ENCODE results near the gene HRG.

Gene HRG

DNA sequence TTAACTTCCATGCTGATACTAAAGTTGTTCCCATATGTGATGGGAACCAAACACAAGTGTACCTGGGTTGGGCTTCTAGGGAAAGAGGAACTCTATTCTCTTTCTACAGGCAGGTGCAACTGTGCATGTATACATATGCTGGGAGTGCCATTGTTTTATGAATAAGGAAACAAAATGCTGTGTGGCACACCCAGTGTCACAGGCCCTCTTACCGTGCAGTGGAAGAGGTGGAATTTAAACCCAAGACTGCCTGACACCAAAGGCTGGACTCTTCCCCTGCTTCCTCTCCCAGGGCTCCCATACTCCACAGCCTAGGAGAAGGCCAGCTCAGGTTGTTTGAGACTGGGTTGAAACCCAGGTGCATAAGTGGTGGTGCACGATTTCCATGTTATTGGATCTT lies 27.6 kb upstream of the HRG start:
- no peak for DNase-seq (ENCODE audit: low read depth in 1 of 2, low spot score in 1 of 2)

DNA sequence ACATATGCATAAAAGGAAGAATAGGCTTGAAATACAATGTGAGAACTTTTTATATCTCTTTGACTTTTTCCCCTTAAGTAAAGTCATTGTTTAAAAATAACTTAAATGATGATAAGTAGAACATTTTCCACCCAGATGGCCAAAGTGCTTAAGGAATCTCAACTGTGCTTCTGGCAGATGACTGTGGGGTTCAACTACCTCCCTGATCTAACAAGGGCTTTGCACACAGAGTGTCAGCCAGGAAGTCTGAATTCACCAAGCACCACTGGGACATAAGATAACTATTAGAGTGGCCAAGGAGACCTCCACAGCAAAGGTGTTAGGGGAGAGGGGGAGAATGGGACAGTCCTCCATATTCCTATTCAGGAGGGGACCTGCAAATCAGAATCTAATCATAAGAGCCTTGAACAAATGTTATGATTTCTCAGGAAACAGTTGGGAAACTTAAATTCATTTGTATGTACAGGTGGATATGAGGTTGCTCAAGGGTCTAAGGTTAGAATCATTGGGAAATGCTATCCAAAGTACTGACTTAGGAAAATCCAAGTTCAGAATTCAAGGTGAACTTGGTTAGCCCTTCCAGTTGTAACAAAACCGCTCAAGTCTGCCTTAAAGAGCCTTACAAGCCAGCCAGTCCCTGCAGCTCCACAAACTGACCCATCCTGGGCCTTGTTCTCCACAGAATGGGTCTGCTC lies 25.9 kb upstream of the HRG start, which contains the start of gene FETUB:
Gene FETUB (plus strand): TSS at position 622 of the 695 bp plus-strand sequence. CDS start 62 bp downstream, at position 684.
- DNase-seq (ENCODE audit: low read depth in 1 of 2, low spot score in 1 of 2), result no peak

DNA sequence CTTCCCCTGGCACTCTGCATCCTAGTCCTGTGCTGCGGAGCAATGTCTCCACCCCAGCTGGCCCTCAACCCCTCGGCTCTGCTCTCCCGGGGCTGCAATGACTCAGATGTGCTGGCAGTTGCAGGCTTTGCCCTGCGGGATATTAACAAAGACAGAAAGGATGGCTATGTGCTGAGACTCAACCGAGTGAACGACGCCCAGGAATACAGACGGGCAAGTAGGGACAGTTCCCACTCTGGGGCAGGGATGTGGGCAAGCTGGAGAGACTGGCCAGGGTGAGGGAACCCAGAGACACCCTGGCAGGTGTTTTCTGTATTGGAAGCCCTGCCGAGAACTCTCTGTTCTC lies 25.4 kb upstream of the HRG start:
- no peak for DNase-seq (ENCODE audit: low read depth in 1 of 2, low spot score in 1 of 2)

DNA sequence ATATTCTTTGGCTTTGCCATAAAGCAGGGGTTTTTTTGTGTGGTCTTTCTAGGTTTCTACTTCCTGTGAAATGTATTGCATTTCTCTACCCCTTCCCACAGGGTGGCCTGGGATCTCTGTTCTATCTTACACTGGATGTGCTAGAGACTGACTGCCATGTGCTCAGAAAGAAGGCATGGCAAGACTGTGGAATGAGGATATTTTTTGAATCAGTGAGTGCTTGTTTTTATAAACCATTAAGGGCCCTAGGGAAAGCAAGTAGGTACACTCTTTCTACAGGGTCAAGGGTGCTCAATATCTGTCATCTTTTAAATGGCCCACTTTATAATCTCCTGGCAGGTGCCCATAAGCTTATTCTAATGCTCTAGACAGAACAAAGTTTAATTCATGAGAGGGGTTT lies 24.9 kb upstream of the HRG start:
- no peak for DNase-seq (ENCODE audit: low read depth in 1 of 2, low spot score in 1 of 2)

DNA sequence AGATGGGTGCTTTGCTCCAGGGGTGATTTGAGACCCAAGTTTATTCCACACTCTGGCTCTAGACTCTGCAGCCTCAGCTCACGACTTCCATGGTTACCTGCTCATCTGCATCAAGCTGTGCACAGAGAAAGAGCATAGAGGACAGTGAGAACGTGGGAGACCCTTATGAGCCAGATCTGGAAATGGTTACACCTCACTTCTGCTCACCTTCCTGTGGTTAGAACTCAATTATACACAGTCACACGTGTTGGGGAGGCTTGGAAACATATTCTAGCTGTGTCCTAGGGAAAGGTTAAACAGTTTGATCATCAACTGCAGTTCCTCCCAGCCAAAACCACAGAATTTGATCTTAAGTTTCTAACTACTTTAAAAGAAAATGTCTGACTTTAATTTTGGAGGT lies 23.8 kb upstream of the HRG start:
- no peak for DNase-seq (ENCODE audit: low read depth in 1 of 2, low spot score in 1 of 2)

DNA sequence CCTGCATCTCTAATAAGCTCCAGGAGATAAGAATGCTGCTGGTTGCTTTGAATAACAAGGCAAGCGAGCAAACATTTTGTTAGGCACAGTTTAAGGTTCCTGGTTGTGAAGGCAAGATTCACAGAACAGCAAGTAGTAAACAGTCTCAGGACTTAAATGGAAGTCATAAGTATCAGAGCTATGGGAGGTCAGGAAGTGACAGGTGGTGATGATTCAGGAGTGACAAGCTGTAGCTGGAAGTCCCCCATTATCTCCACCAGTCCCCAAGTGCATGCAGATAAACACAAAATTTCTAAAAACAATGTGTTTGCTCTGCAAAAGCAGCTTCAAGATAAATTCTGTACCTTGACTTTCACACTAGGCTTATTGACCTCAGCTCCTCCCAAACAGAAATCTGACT lies 22.3 kb upstream of the HRG start:
- no peak for DNase-seq (ENCODE audit: low read depth in 1 of 2, low spot score in 1 of 2)

DNA sequence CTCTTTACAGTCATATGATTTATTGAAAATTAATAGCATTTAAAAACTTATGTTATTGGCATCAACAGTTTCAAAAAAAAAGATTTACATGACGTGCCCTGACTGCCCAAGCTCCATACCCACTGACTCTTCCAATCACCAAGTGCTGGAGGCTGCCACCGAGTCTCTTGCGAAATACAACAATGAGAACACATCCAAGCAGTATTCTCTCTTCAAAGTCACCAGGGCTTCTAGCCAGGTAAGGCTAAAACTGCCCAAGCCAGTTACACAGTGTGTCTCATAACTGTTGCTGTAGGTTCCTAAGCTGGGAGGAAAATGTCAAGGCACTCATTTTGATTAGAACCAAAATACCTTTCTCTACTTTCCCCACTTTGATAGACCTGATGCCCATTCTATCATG lies 21.1 kb upstream of the HRG start:
- DNase-seq (ENCODE audit: low read depth in 1 of 2, low spot score in 1 of 2), result no peak

DNA sequence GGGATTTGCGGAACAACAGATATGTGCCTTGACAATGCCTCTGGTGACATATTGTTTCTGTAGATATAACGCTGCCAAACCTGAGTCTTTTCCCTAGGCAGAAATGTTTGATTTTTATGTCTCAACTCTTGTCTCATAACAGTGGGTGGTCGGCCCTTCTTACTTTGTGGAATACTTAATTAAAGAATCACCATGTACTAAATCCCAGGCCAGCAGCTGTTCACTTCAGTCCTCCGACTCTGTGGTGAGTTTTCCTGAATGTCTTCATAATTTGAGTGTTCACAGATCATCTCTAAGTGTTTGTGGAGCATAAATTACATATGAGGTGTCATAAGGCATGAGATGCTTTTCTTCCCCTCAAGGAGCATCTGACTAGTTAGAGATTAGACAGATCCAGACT lies 19.7 kb upstream of the HRG start:
- DNase-seq (ENCODE audit: low read depth in 1 of 2, low spot score in 1 of 2), result no peak

DNA sequence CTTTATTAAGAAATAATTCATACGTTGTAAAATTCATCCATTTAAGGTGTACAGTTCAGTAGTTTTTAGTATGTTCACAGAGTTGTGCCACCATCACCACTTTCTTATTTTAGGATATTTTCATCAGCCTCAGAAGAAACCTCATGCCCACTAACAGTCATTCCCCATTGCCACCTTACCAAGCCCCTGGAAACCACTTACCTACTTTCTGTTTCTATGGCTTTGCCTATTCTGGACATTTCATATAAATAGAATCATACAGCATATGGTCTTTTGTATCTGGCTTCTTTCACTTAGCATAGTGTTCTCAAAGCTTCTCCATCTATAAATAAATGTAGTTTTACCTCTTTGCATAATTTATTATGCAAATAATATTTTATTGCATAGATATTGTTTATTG lies 19.0 kb upstream of the HRG start:
- DNase-seq (ENCODE audit: low read depth in 1 of 2, low spot score in 1 of 2), result no peak

DNA sequence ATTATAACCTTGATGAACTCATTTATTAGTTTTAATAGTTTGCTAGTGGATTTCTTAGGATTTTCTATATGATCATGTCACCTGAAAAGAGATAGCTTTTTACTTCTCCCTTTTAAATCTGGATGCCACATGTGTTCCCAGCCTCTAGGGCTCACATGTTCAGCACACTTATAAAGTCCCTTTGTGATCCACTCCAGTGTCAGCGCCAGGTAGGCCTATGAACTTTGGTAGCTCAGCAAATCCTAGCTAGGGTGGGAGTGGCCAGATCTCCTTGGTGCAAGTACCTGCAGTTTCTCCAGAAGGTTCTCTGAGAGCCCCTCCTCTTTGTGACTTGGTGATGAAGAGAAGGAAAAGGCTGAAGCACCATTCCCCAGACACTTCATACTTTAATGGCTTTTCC lies 17.0 kb upstream of the HRG start:
- DNase-seq (ENCODE audit: low read depth in 1 of 2, low spot score in 1 of 2), result no peak

DNA sequence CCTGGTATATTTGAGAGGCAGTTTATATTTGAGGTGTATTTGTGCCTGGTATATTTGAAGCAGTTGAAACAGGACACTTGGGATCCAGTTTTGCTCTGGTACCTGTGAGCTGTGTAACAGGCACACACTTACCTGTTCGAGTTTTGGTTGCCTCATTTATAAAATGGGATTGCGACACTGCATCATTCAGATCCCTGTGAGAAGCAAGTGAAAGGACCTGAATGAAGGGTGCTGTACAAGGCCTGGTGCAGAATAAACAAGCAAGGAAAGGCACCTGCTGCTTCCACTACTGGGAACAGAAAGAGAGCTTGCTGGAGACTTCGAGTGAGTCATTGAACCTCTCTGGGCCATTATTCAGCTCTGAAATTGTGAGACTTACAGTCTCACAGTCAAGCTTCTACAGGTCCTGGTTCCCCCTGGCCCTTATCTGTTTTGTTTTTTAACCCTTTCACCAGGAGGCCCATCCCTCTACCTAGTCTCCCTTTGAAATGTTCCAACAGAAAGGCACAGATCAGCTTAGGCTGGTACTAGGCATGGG lies 14.1 kb upstream of the HRG start:
- DNase-seq (ENCODE audit: low read depth in 1 of 2, low spot score in 1 of 2), result no peak

DNA sequence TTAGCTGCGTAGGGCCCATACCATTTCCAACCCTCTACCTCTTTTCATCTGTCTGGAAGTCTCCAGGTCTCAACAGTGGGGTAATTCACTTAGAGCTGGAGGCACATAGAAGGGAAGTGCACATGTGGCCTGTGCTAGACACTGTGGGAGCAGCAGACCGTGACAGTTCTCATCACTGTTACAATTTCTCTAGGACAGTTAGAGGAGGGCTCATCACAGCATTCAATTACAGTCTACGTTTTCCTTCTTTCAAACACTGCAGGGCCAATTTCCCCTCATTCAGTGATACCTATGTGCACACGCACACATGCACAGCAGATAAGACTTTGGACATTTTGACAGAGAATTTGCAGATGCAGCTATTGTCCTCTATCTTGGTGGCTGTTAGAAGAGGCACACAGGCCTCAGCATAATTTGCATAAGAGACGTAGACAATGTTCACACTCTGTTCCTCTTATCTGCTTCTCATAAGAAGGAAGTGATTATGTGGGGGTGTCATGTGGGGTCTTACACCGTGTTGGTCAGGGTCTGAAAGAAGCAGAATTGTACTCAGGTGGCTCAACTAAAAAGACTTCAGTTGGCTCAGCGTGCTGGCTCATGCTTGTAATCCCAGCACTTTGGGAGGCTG lies 12.6 kb upstream of the HRG start:
- DNase-seq (ENCODE audit: low read depth in 1 of 2, low spot score in 1 of 2), result no peak

DNA sequence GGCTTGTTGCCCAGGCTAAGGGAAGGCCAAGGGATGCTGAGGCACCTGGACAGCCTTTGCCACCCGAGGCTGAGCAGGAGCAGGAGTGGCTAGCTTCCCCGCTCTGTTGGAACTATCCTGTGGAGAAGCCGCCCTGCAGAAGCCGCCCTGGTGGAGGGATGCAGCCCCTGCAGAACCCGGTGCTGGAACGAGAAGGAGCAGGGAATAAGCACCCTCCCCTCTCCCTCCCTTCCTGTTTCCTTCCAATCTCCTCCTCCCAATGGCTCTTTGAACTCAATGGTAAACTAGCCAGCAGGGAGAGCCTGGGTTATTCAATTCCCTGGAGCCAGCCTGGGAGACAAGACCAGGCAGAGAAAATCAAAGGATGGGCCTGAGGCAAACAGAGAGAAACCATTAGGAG lies 11.8 kb upstream of the HRG start:
- no peak for DNase-seq (ENCODE audit: low read depth in 1 of 2, low spot score in 1 of 2)

DNA sequence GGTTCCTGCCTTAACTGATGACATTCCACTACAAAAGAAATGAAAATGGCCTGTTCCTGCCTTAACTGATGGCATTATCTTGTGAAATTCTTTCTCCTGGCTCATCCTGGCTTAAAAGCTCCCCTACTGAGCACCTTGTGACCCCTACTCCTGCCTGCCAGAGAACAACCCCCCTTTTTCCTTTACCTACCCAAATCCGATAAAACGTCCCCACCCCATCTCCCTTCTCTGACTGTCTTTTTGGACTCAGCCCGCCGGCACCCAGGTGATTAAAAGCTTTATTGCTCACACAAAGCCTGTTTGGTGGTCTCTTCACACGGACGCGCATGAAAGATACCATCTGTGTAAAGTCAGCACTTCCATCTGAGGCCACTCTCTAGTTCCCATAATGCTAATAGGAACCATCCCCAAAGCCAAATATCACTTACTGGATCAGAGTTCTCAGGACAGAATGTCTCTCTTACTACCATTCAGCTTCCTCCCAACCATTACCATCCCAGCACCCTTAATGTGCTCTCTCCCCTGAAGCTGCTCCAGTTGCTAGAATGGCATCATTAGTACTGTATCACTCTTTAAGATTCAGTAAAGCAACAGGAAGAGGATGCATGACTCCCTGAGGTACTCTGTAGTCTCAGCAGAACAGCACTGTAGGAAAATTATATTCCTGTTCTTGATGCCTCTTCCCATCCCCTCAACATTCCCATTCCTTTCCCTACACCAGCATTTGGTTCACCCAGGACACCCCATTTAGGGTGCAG lies 2.3 kb upstream of the HRG start:
- DNase-seq (ENCODE audit: low read depth in 1 of 2, low spot score in 1 of 2), result no peak

DNA sequence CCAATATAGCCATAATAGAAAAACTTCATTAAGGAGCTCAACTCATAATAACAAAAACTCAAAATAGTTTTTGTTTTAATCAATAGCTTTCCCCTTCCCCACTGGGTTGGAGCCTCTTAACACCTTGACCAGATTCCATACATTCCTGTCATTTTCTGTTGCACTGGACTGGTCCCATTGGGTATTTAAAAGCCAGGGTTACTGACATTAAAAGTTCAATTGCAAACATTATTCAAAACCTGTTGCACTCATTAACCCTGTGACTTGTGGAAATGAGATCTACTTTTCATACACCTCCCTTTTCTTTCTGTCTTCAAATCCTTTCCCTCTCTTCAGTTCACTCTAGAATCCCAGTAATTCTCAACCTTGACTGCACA lies 1.7 kb upstream of the HRG start:
- no peak for DNase-seq (ENCODE audit: low read depth in 1 of 2, low spot score in 1 of 2)

DNA sequence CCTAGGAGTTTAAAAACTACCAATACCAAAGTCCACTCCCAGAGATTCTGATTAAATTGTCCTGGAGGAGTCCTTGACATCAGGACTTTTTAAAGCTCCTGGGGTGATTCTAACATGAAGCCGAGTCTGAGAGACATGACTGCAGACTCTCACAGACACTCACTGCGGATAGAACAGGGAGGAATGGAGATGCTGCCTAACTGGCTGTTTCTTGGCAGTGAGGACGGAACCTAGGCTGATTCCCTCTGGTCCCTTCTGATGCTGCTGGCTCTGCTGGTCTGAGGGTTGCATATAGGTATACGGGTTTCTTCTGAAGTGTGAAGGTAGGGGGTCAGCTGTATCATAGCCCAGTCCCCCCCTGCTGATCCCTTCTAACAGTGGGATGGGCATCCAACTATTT lies 1.3 kb upstream of the HRG start:
- DNase-seq (ENCODE audit: low read depth in 1 of 2, low spot score in 1 of 2), result no peak

DNA sequence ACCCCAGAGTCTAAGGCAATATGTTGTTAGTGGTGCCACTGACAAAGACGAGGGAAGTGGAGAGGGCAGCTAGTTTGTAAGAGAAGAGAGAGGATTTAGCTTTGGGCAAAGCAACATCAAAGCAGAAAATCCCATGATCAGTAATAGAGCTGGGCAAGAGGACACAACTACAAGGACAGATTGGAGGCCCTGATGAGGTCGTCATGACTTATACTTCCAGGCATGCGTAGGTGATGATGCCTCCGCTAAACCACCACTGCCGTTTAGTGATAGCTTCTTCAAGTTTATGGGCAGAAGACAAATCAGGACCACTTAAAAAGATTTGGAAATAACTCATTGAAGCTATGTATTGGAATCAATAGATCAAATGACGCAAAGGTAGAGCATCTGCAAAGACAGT lies 2.6 kb downstream of the HRG start:
- DNase-seq (ENCODE audit: low read depth in 1 of 2, low spot score in 1 of 2), result no peak

DNA sequence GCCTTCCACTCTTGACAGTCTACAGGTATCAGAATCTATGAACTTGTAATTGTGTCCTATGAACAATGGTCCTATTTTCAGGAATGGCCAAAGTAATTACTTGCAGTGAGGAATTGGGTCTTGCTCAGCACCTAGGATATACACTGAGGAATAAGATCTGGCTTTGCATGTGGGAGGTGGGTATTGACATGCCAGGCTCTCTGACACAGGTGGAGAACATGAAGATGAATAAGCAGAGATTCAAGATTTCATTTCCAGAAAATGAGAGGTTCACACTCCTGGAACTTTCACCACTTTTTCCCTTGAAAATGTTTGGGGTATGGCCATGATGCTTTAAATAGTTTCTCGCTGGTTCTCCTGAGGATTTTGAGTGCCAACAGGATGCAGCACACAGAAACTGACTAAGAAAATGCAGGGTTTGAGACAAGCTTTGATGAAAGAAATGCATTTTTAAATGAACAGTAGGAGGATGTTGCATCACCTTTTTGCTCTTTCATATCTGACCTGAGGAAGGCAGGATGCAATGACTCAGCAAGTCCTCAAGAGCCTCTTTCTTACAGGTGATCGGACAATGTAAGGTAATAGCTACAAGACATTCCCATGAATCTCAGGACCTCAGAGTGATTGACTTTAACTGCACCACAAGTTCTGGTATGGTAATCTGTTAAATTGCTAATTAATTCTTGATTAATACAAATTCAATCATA lies 3.7 kb downstream of the HRG start:
- no peak for DNase-seq (ENCODE audit: low read depth in 1 of 2, low spot score in 1 of 2)

DNA sequence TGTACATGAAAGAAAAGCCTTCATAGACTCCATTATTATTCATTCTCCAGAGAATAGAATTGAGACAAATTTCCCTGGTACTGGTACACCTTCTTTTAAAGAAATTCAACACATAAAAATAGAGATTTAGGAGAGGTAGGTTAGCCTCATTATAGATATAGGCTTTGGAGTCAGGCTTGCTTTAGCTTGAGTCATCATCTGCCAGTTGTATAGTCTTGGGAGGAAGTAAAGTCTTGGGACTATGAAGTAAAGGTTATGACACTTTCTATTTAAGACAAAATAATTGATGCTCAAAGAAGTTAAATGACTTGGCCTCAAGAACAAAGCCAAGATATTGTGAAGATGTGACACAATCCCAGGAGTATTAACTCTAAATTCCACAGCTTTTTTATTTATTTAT lies 4.3 kb downstream of the HRG start:
- no peak for DNase-seq (ENCODE audit: low read depth in 1 of 2, low spot score in 1 of 2)

DNA sequence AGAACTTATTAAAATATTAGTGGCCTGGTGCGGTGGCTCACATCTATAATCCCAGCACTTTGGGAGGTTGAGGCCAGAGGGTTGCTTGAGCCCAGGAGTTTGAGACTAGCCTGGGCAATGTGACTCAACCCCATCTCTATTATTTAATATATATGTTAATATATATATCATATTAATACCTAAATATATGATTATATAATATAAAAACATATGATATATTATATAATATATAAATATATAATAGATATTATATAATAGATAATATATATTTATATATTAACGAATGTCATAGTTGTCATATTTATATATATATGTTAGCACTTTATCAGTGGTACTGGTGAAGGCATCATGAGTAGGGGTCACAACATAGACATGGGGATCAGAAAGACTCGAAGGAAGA lies 5.2 kb downstream of the HRG start:
- no peak for DNase-seq (ENCODE audit: low read depth in 1 of 2, low spot score in 1 of 2)

DNA sequence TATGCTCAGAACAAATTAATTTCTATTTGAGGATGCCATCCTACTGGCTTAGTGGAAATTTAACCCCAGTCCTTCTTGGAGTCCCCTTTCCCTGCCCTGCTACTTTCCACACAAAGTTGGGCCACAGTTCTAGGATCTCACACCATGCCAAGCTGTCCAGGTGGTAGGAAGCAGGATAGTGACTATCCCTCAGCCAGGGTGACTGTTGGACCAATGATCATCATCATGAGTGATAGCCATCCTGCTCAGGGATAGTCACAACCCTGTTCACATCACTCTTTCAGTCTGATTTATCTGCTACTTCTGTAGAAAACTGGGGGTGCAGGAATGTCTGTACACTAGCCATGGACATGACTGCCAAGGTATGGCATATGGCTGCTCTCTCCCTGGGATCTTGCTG lies 12.8 kb downstream of the HRG start:
- no peak for DNase-seq (ENCODE audit: low read depth in 1 of 2, low spot score in 1 of 2)

DNA sequence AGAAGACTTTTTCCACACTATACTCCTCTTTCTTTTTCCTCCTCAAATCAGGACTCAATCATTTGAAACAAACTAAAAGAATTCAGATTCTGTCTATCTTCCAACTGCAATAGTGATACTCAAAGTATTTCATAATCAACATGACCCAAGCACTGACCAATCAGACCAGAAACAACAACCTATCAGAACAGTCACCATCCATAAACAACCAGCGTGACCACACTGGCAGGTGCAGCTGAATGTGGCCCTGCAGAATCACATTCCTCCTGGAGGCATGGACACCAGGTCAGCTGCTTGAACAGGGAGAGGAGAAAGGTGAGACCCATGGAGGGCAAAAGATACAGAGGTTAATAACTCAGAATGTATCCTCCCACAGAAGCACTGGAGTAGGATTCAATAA lies 13.3 kb downstream of the HRG start:
- DNase-seq (ENCODE audit: low read depth in 1 of 2, low spot score in 1 of 2), result no peak

All from stimulated activated CD4-positive, alpha-beta T cell treated with anti-CD3 and anti-CD28 coated beads, Interleukin-15, amount 100 ng/mL, for 1 hour (primary cell).